Measurements from ENCODE around the gene PALM. TPM values are rescaled to one million over a fixed set of nuclear protein-coding genes. Genes with fewer than 3 reads are reported as not detected.

The PALM gene
- total RNA-seq, 1 donor from 2014 or later = 42.0 TPM

GRCh38 chr19:747432-748273 lies 38.9 kb downstream of the PALM start:
- no peak for DNase-seq (ENCODE audit: low spot score)
- Mint-ChIP-seq H3K27ac (ENCODE audit: unreplicated experiment) (no peak overlapping the region), H3K36me3 (ENCODE audit: low read depth, unreplicated experiment) (peaks cover 4% of the 10 kb centered on the region), H3K27me3 (ENCODE audit: unreplicated experiment) (no peaks in the 10 kb centered on the region), H3K4me3 (ENCODE audit: unreplicated experiment) (no peak overlapping the region), H3K9me3 (ENCODE audit: unreplicated experiment) (no peaks in the 10 kb centered on the region), H3K4me1 (ENCODE audit: unreplicated experiment) (no peaks in the 10 kb centered on the region)
- TF ChIP-seq, protein P1, sequence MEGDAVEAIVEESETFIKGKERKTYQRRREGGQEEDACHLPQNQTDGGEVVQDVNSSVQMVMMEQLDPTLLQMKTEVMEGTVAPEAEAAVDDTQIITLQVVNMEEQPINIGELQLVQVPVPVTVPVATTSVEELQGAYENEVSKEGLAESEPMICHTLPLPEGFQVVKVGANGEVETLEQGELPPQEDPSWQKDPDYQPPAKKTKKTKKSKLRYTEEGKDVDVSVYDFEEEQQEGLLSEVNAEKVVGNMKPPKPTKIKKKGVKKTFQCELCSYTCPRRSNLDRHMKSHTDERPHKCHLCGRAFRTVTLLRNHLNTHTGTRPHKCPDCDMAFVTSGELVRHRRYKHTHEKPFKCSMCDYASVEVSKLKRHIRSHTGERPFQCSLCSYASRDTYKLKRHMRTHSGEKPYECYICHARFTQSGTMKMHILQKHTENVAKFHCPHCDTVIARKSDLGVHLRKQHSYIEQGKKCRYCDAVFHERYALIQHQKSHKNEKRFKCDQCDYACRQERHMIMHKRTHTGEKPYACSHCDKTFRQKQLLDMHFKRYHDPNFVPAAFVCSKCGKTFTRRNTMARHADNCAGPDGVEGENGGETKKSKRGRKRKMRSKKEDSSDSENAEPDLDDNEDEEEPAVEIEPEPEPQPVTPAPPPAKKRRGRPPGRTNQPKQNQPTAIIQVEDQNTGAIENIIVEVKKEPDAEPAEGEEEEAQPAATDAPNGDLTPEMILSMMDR (IDR thresholded peaks at IDR 0.05; ENCODE audit: unreplicated experiment) = no peak

DNA sequence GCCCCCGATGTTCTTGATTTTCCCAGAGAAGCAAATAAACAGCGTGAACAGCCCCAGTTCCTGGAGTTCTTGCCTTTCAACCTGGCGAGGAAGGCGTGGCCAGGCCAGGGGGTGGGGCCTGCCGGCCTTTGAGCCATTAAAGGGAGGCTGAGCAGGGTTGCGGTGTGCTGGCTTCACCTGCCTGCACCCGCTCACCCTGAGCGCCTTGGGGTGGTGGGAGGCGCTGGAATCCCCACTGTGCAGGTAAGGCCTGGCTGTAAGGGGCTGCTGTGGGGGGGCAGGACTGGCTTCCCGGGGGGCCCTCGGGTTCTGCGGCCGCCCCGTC lies 39.5 kb downstream of the PALM start:
- no peaks in the 10 kb centered on the region for H3K9me3 Mint-ChIP-seq (ENCODE audit: unreplicated experiment)
- H3K27ac Mint-ChIP-seq (ENCODE audit: unreplicated experiment) = no peak overlapping the region
- H3K4me1 Mint-ChIP-seq (ENCODE audit: unreplicated experiment) = no peaks in the 10 kb centered on the region
- TF ChIP-seq, protein P1 (IDR thresholded peaks at IDR 0.05; ENCODE audit: unreplicated experiment) = no peak
- no peak overlapping the region for H3K4me3 Mint-ChIP-seq (ENCODE audit: unreplicated experiment)
- H3K36me3 Mint-ChIP-seq (ENCODE audit: low read depth, unreplicated experiment) = peaks cover 4% of the 10 kb centered on the region
- H3K27me3 Mint-ChIP-seq (ENCODE audit: unreplicated experiment) = no peaks in the 10 kb centered on the region
- DNase-seq (ENCODE audit: low spot score) = no peak

- H3K27ac Mint-ChIP-seq (ENCODE audit: unreplicated experiment) = no peak overlapping the region
- H3K4me3 Mint-ChIP-seq (ENCODE audit: unreplicated experiment) = no peak overlapping the region
- TF ChIP-seq, protein P1 (IDR thresholded peaks at IDR 0.05; ENCODE audit: unreplicated experiment) = no peak
- H3K27me3 Mint-ChIP-seq (ENCODE audit: unreplicated experiment) = no peaks in the 10 kb centered on the region
- H3K36me3 Mint-ChIP-seq (ENCODE audit: low read depth, unreplicated experiment) = no peaks in the 10 kb centered on the region
- H3K4me1 Mint-ChIP-seq (ENCODE audit: unreplicated experiment) = no peaks in the 10 kb centered on the region
- no peaks in the 10 kb centered on the region for H3K9me3 Mint-ChIP-seq (ENCODE audit: unreplicated experiment)
- no peak for DNase-seq (ENCODE audit: low spot score)
Observed at GRCh38 chr19:749811-750210, 41.1 kb downstream of the PALM start.

DNA sequence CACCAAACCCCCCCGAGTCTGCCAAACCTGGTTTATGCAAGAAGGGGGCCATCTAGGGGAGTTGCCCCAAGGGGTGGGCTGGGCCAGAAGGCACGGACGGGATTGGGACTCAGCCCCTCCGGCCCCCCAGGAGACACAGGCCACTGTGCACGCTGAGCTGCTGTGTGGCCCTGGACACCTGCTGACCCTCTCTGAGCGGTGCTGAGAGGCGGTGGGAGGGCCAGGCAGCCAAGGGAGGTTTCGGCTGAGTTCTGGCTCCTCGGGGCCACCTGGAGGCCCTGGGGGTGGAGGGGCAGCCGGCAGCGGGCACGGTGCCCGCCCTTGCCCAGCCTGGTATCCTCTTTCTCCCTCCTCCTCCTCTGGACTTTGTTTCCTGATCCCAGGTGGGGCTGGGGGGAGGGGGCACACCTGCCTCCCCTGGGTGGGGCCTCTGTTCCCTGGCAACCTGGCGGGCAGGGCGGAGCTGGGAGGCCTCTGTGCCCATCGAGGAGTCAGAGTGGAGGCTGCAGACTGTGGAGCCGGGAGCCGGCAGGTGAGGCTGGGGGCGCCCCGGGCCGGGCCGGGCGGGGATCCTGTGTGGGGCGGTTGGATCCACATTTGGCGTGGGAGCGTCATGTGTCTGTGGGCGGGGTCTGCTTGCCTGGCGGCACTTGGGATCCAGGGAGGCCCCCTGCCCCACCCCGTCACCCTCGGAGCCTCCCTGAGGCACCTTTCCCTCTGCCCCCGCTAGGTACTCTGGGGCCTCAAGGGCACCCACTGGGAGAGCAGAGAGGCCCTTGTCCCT lies 42.1 kb downstream of the PALM start, which contains the start of gene MISP:
TSS of gene MISP (plus strand) at position 473 of the 784 bp plus-strand sequence. CDS start 5,835 bp downstream, outside the sequence.
- Mint-ChIP-seq H3K4me3 (ENCODE audit: unreplicated experiment) (no peak within 1 kb of the TSS), H3K9me3 (ENCODE audit: unreplicated experiment) (no peaks in the 10 kb centered on the region), H3K27me3 (ENCODE audit: unreplicated experiment) (peaks cover 3% of the 10 kb centered on the region), H3K27ac (ENCODE audit: unreplicated experiment) (no peak within 1 kb of the TSS), H3K4me1 (ENCODE audit: unreplicated experiment) (no peaks in the 10 kb centered on the region), H3K36me3 (ENCODE audit: low read depth, unreplicated experiment) (peaks cover 1% of the 10 kb centered on the region)
- TF ChIP-seq, protein P1 (IDR thresholded peaks at IDR 0.05; ENCODE audit: unreplicated experiment) = no peak
- DNase-seq (ENCODE audit: low spot score) = no peak

Data from endothelial cell (in vitro differentiated cells).